ENCODE data around the gene ITCH. TPM values are rescaled to one million over a fixed set of nuclear protein-coding genes. Genes with fewer than 3 reads are reported as not detected.
"Not testable (repeated sequence)": the region's sequence is repeated elsewhere in the genome, so short reads cannot be mapped to it uniquely, and the experiment has no call there.

The ITCH gene
- total RNA-seq, 2 donors from 2014 or later: 35.6 to 40.2 TPM

DNA sequence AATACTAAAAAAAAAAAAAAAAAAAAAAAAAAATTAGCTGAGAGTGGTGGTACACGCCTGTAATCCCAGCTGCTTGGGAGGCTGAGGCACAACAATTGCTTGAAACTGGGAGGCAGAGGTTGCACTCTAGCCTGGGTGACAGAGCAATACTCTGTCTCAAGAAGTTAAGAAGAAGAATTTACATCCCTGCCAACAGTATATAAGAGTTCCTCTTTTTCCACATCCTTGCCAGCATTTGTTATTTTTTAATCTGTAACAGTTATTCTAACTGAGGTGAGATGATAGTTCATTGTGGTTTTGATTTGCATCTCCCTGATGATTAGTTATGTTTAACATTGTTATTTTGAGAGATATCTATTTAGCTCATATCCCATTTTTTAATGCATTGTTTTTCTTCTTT is 132.8 kb downstream of the ITCH start:
- no peaks in the 10 kb centered on the region for H3K27me3 ChIP-seq
- no peaks in the 10 kb centered on the region for H3K4me1 ChIP-seq
- peaks cover 0 to 13% of the 10 kb centered on the region in 2 donors for H3K9me3 ChIP-seq
- no peak overlapping the region for H3K27ac ChIP-seq
- no peak overlapping the region for H3K4me3 ChIP-seq
- DNase-seq (ENCODE audit: low spot score): no peak
- peaks cover 39% of the 10 kb centered on the region for H3K36me3 ChIP-seq
- TF ChIP-seq, protein P1, sequence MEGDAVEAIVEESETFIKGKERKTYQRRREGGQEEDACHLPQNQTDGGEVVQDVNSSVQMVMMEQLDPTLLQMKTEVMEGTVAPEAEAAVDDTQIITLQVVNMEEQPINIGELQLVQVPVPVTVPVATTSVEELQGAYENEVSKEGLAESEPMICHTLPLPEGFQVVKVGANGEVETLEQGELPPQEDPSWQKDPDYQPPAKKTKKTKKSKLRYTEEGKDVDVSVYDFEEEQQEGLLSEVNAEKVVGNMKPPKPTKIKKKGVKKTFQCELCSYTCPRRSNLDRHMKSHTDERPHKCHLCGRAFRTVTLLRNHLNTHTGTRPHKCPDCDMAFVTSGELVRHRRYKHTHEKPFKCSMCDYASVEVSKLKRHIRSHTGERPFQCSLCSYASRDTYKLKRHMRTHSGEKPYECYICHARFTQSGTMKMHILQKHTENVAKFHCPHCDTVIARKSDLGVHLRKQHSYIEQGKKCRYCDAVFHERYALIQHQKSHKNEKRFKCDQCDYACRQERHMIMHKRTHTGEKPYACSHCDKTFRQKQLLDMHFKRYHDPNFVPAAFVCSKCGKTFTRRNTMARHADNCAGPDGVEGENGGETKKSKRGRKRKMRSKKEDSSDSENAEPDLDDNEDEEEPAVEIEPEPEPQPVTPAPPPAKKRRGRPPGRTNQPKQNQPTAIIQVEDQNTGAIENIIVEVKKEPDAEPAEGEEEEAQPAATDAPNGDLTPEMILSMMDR (IDR thresholded peaks at IDR 0.05): no peak

DNA sequence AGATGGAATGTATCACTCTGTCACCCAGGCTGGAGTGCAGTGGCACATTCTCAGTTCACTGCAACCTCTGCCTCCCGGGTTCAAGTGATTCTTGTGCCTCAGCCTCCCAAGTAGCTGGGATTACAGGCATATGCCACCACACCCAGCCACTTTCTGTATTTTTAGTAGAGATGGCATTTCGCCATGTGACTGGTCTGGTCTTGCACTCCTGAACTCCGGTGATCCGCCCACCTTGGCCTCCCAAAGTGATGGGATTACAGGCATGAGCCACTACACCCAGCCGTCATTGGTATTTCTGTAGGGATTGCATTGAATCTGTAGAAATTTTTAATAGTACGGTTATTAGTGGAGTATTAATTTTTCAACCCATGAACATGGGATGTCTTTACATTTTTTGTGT is 134.5 kb downstream of the ITCH start:
- peaks cover 26% of the 10 kb centered on the region for H3K36me3 ChIP-seq
- H3K4me3 ChIP-seq; H3K27me3 ChIP-seq; H3K27ac ChIP-seq; H3K4me1 ChIP-seq; DNase-seq (ENCODE audit: low spot score): not testable (repeated sequence)
- peaks cover 0 to 17% of the 10 kb centered on the region in 2 donors for H3K9me3 ChIP-seq

DNA sequence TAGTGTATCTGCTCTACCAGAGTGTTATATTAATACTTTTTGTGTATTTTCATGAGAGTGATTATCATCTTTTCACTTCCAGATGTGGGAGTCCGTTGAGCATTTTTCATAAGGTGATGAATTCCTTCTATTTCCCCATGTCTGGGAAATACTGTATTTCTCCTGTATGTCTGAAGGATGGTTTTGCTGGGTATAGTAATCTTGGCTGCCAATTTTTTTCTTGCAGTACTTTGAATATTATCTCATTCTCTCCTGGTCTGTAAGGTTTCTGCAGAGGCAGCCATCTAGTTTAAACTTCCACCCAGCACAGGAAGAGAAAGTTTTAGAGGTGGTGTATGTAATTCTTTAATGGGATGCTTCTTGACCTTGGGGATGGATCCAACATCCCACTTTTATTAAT is 137.8 kb downstream of the ITCH start:
- no peak overlapping the region for H3K27ac ChIP-seq
- H3K4me3 ChIP-seq: no peak overlapping the region
- TF ChIP-seq, protein P1 (IDR thresholded peaks at IDR 0.05): no peak
- no peaks in the 10 kb centered on the region for H3K27me3 ChIP-seq
- peaks cover 0 to 17% of the 10 kb centered on the region in 2 donors for H3K9me3 ChIP-seq
- H3K36me3 ChIP-seq: peaks cover 33% of the 10 kb centered on the region
- DNase-seq (ENCODE audit: low spot score): no peak
- no peaks in the 10 kb centered on the region for H3K4me1 ChIP-seq

DNA sequence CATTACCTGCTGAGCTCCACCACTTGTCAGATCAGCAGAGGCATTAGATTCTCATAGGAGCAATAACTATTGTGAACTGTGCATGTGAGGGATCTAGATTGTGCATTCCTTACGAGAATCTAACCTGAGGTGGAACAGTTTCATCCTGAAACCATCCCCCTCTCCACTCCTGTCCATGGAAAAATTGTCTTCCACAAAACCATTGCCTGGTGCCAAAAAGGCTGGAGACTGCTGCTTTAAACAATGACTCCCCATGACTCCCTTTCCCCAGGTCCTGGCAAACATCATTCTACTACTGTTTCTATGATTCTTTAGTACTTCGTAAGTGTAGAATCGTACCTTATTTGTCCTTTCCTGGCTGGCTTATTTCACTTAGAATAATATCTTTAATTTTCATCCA is 143.4 kb downstream of the ITCH start:
- TF ChIP-seq, protein P1 (IDR thresholded peaks at IDR 0.05): no peak
- H3K4me1 ChIP-seq: no peaks in the 10 kb centered on the region
- H3K27me3 ChIP-seq: no peaks in the 10 kb centered on the region
- DNase-seq (ENCODE audit: low spot score): no peak
- no peak overlapping the region for H3K27ac ChIP-seq
- no peaks in the 10 kb centered on the region for H3K9me3 ChIP-seq
- no peak overlapping the region for H3K4me3 ChIP-seq
- peaks cover 47% of the 10 kb centered on the region for H3K36me3 ChIP-seq

DNA sequence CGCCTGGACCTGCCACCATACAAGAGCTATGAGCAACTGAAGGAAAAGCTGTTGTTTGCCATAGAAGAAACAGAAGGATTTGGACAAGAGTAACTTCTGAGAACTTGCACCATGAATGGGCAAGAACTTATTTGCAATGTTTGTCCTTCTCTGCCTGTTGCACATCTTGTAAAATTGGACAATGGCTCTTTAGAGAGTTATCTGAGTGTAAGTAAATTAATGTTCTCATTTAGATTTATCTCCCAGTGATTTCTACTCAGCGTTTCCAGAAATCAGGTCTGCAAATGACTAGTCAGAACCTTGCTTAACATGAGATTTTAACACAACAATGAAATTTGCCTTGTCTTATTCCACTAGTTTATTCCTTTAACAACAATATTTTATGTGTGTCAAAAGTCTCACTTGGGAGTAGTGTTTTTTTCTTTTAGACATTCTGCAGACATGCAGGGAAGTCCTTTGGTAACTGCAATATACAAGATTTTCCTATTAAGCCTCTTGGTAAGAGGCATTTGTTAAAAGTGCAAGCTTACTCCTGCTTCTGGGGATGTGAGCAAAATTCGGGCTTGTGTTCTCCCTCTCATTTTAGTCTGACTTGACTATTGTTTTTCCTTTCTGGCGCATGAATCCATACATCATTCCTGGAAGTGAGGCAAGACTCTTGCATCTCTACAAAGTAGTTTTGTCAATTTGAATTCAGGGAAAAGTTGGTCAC is 144.8 kb downstream of the ITCH start:
- Histone ChIP-seq H3K27me3 (no peaks in the 10 kb centered on the region), H3K4me3 (no peak overlapping the region), H3K36me3 (peaks cover 47% of the 10 kb centered on the region), H3K9me3 (no peaks in the 10 kb centered on the region), H3K4me1 (peaks cover 0 to 9% of the 10 kb centered on the region in 2 donors), H3K27ac (no peak overlapping the region)
- TF ChIP-seq, protein P1 (IDR thresholded peaks at IDR 0.05): no peak
- no peak for DNase-seq (ENCODE audit: low spot score)

DNA sequence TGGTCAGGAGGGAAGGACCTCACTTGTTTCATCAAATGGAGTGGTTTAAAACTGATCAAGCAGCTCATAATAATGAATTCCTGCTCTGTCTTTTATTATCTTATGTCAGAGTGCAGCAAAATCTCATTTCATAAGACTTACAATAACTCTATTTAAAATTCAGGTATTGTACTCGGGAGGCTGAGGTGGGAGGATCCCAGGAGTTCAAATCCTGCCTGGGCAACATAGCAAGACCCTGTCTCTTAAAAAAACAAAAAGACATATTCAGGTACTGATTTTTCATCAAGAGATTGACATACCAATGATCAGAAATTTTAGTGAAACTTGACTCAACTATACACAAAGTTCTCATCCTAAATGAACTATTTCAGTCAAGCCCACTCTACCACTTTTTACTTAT is 147.5 kb downstream of the ITCH start:
- Histone ChIP-seq H3K27ac (no peak overlapping the region), H3K36me3 (peaks cover 32% of the 10 kb centered on the region)
- TF ChIP-seq, protein P1 (IDR thresholded peaks at IDR 0.05): no peak

More for the DNA sequence above, 147.5 kb downstream of the ITCH start:
- H3K4me3 ChIP-seq: no peak overlapping the region
- DNase-seq (ENCODE audit: low spot score): no peak
- no peaks in the 10 kb centered on the region for H3K9me3 ChIP-seq
- no peaks in the 10 kb centered on the region for H3K27me3 ChIP-seq
- peaks cover 0 to 34% of the 10 kb centered on the region in 2 donors for H3K4me1 ChIP-seq
